Vagina (tissue), 2 donors: ENCODE measurements around the gene AJUBA.

Experiments
- POLR2A ChIP-seq, 2 donors: fragments of 450-650 bp; IDR thresholded peaks; one replicate each; pipeline ENCODE4 v1.6.1; 2017; ENCODE audit warnings: antibody characterized with exemption in 2 of 2, mild to moderate bottlenecking in 2 of 2, moderate library complexity in 2 of 2
- POLR2AphosphoS5 ChIP-seq, 2 donors: sonication (generic); formaldehyde crosslinking; IDR thresholded peaks; one replicate each; pipeline ENCODE4 v1.9.0; 2017; ENCODE audit warnings: antibody characterized with exemption in 2 of 2, mild to moderate bottlenecking in 2 of 2, low read depth in 1 of 2; ENCODE audit not compliant: insufficient read depth in 1 of 2
- TF ChIP-seq, protein P1 (sequence below), 3 experiments: fragments of 450-650 bp in 2 of 3; fragments of 200-600 bp in 1 of 3; sonication (generic) in 1 of 3; IDR thresholded peaks; one replicate each; pipeline ENCODE4 v1.5.1; 2017 to 2019; ENCODE audit warnings: antibody characterized with exemption in 3 of 3, mild to moderate bottlenecking in 2 of 3, moderate library complexity in 2 of 3

- TF ChIP-seq, protein P1, sequence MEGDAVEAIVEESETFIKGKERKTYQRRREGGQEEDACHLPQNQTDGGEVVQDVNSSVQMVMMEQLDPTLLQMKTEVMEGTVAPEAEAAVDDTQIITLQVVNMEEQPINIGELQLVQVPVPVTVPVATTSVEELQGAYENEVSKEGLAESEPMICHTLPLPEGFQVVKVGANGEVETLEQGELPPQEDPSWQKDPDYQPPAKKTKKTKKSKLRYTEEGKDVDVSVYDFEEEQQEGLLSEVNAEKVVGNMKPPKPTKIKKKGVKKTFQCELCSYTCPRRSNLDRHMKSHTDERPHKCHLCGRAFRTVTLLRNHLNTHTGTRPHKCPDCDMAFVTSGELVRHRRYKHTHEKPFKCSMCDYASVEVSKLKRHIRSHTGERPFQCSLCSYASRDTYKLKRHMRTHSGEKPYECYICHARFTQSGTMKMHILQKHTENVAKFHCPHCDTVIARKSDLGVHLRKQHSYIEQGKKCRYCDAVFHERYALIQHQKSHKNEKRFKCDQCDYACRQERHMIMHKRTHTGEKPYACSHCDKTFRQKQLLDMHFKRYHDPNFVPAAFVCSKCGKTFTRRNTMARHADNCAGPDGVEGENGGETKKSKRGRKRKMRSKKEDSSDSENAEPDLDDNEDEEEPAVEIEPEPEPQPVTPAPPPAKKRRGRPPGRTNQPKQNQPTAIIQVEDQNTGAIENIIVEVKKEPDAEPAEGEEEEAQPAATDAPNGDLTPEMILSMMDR (IDR thresholded peaks at IDR 0.05): no peak
- no peak for TF ChIP-seq POLR2A (IDR thresholded peaks at IDR 0.05)
- TF ChIP-seq POLR2AphosphoS5 (IDR thresholded peaks at IDR 0.05; ENCODE audit: insufficient read depth in 1 of 2, low read depth in 1 of 2): no peak
Observed at GRCh38 chr14:23021889-23022442, 39.6 kb upstream of the AJUBA start.
